ENCODE results near the gene STIM2.
"Not testable (repeated sequence)": the region's sequence is repeated elsewhere in the genome, so short reads cannot be mapped to it uniquely, and the experiment has no call there.

Gene STIM2

GRCh38 chr4:26860157-26860921 lies at the start of gene STIM2:
STIM2 (plus strand) TSS chr4:26860841.
- DNase-seq (ENCODE audit: low read depth in 2 of 3, low spot score in 2 of 3): peak; percentile 95 to 99 (median 96)

DNA sequence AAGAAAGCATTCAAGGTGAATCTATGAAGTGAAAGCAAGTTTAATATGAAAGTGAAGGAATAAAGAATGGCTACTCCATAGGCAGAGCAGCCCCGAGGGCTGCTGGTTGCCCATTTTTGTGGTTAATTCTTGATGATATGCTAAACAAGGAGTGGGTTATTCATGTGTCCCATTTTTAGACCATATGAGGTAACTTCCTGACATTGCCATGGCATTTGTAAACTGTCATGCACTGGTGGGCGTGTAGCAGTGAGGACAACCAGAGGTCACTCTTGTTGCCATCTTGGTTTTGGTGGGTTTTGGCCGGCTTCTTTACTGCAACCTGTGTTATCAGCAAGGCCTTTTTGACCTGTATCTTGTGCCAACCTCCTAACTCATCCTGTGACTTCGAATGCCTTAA lies 49.1 kb upstream of the STIM2 start:
- not testable (repeated sequence) for DNase-seq (ENCODE audit: low read depth in 2 of 3, low spot score in 2 of 3)

GRCh38 chr4:26812049-26812714 lies 48.5 kb upstream of the STIM2 start:
- no peak for DNase-seq (ENCODE audit: low read depth in 2 of 3, low spot score in 2 of 3)

DNA sequence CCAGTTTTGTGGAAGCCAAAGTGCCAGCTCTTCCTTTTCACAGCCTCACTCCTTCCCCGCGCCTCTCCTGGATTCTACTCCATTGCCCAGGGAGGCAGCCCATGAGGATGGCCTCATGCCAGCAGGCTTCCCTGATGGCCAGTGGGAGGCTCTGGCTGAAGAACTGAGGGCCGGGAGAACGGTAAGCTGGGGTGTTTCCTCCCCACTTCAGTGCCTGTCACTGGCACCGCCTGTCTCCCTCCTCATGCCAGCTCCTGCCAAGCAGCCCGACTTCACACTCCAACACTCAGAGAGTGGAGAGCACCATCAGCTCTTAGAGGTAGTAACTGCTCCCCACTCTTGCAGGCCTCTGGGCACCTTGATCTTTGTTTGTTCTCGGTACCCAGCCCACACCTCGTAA lies 46.9 kb upstream of the STIM2 start:
- no peak for DNase-seq (ENCODE audit: low read depth in 2 of 3, low spot score in 2 of 3)

GRCh38 chr4:26815199-26815598 lies 45.4 kb upstream of the STIM2 start:
- DNase-seq (ENCODE audit: low read depth in 2 of 3, low spot score in 2 of 3): no peak

DNA sequence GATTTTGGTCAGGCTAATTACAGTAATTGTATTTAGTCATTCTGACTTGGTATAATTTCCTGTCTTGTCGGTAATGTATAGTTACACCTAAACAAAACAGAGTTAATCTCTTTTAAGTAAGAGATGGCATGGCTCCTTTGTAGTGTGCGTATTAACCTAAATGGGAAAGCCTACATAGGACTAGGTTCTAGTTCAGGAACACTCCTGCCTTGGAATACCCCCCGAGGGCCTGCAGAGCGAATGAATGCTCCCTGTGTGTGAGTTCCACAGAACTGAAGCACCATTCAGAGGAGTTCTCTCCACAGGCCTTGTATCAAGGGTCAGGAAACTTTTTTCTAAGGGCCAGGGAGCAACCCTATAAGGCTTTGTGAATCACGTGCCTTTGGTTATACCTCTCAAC lies 44.9 kb upstream of the STIM2 start:
- DNase-seq (ENCODE audit: low read depth in 2 of 3, low spot score in 2 of 3): no peak

GRCh38 chr4:26819026-26819425 lies 41.6 kb upstream of the STIM2 start:
- DNase-seq (ENCODE audit: low read depth in 2 of 3, low spot score in 2 of 3): no peak

DNA sequence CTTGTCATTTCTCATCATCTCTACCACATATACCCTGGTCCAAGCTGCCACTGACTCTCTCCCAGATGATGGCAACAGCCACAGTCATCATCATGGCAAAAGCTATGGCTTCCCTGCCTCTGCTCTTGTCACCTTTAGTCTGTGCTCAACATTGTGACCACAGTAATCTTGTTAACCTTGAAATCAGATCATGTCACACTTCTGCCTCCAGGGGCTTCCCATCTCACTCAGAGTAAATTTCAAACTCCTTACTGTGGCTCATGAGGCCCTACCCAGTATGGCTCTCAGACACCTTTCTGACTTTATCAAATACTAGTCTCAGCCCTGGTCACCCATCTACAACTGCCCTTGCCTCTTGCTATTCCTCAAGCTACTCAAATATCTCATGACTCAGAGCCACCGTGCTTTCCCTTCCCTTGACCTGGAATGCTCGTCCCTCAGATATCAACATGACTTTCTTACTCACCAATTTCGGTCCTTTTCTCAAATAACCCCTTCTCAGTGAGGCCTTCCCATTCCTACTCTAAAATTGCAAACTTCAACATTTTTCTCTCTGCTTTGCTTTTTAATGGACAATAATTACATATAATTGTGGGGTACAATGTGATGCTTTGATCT lies 41.1 kb upstream of the STIM2 start:
- no peak for DNase-seq (ENCODE audit: low read depth in 2 of 3, low spot score in 2 of 3)

DNA sequence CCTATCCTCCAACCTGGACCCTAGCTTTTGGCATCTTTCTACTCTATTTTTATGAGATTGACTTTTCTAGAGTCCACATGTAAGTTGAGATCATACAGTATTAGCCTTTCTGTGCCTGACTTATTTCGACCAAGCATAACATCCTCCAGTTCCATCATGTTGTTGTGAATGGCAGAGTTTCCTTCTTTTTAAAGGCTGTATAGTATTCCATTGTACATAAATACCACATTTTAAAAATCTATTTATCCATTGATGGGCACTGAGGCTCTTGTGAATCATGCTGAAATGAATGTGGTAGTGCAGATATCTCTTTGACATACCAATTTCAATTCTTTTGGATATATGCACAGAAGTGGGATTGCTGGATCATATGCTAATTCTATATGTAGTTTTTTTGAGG lies 40.3 kb upstream of the STIM2 start:
- no peak for DNase-seq (ENCODE audit: low read depth in 2 of 3, low spot score in 2 of 3)

GRCh38 chr4:26821031-26821430 lies 39.6 kb upstream of the STIM2 start:
- no peak for DNase-seq (ENCODE audit: low read depth in 2 of 3, low spot score in 2 of 3)

DNA sequence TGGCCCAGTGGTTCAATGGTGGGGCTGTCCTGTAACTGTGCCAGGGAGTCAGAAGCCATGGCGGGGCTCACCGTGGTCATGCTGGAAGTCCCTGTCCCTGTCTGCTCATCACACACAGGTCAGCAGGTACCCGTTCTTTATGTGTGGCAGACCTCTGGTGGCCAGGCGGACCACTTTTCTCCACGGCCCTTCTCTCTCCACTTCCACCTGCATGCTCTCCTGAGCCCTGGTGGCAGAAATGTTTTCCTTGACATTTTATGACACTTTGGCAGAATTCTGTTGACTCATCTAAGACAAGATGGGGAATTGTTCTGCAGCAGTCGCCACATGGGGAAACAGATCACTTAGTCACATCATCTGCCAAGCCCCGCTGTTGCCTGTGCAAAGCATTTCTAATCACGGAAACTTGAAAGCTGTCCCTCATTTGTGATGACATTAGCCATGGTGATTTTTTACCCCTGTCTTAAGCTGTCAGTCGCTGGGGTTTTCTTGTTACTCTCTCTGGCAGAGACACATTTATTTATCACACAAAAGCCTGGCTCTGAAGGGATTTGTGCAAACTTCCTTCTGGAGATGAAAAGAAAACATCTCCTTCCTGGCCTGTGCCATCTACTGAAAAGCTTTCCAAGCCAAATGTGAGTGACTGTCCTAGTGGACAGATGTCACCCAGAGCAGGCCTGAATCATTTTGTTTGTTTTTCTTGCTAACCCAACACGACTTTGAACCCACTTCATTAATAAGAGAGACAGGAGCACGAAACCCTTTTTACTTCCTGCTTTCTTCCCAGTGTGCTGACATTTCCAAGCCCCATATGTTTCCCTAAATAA lies 38.8 kb upstream of the STIM2 start:
- DNase-seq (ENCODE audit: low read depth in 2 of 3, low spot score in 2 of 3): no peak

DNA sequence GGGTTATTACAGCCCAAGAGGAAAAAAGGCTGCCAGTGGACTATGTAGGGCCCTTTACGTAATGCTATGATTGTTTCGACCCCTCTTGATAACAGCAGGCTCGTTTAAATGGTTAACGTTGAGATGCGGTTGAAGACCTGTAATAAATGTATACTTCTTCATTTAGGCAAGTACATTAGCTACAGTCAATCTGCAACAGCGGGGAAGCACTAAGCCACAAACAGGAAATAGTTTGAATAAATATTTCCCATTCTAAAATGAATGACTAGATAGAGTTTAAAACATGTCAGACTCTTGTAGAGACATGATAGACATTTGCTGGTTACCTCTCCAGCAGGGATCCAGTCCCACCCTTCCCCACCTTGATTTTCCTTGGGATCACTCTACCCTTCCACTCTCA lies 38.1 kb upstream of the STIM2 start:
- no peak for DNase-seq (ENCODE audit: low read depth in 2 of 3, low spot score in 2 of 3)

- not testable (repeated sequence) for DNase-seq (ENCODE audit: low read depth in 2 of 3, low spot score in 2 of 3)
Measured at GRCh38 chr4:26822974-26823373, 37.7 kb upstream of the STIM2 start.

DNA sequence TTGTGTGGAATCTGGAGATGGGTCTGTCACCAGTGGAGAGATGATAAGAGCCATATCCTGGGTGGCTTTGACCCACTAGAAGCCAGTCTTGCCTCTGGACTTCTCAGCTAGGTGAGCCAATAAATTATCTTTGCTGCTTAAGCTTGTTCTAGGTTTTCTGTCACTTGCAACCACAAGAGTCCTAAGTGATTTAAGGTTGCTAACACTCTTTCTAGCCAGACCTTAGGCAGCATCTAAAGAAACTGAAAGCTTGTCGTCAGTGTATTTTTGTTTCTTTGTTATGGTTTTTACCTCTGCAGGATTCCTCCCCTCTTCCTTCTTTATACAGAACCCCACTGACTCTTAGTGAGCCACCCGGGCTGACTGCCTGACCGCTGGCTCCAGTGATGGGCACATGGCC lies 37.1 kb upstream of the STIM2 start:
- DNase-seq (ENCODE audit: low read depth in 2 of 3, low spot score in 2 of 3): no peak

DNA sequence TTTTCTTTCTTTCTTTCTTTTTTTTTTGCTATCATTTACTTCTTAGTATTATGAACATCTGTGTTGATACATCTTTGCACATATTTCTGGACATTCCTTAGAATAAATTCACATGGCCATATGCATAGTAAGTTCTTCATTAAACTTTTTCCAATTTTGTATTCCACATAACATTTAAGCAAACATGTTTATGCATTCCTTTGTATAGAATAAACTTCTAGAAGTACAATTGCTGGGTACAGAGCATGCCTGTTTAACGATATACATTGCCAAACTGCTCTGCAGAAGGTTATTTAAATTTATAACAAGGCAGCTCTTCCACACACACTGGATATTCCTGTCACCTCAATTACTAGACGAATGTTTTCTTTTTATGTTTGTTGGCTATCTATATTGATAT lies 36.0 kb upstream of the STIM2 start:
- no peak for DNase-seq (ENCODE audit: low read depth in 2 of 3, low spot score in 2 of 3)

GRCh38 chr4:26826721-26827120 lies 33.9 kb upstream of the STIM2 start:
- DNase-seq (ENCODE audit: low read depth in 2 of 3, low spot score in 2 of 3): no peak

DNA sequence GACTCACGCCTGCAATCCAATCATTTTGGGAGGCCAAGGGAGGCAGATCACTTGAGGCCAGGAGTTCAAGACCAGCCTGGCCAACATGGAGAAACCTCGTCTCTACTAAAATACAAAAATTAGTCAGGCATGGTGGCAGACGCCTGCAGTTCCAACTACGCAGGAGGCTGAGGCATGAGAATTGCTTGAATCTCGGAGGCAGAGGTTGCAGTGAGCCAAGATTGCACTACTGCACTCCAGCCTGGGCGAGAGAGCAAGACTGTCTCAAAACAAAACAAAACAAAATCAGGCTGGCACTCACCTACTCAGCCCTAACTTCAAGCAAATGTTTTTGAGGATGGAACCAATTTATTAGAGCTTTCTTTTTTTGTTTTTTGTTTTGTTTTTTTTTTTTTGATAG lies 33.3 kb upstream of the STIM2 start:
- not testable (repeated sequence) for DNase-seq (ENCODE audit: low read depth in 2 of 3, low spot score in 2 of 3)

GRCh38 chr4:26827798-26828197 lies 32.8 kb upstream of the STIM2 start:
- DNase-seq (ENCODE audit: low read depth in 2 of 3, low spot score in 2 of 3): no peak

DNA sequence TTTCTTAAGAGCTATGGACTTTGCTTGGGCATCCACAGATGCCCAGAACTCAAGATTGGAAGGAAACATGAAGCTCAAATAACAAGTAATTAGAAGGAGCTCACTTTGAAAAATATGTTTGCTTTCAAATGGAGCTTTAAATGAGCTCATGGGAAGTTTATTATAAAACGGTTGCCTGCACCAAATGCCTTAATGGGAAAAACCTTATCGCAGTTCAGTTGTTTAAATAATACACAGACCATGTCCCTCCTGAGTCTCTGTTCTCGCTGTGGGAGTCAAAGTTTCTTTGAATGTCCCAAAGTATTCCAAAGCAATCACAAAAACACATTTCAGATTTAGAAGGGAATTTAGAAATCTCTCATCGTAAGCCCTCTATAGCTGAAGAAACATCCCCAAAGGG lies 31.6 kb upstream of the STIM2 start:
- no peak for DNase-seq (ENCODE audit: low read depth in 2 of 3, low spot score in 2 of 3)

- DNase-seq (ENCODE audit: low read depth in 2 of 3, low spot score in 2 of 3): no peak
Measured at GRCh38 chr4:26830033-26830432, 30.6 kb upstream of the STIM2 start.

GRCh38 chr4:26830701-26831100 lies 29.9 kb upstream of the STIM2 start:
- DNase-seq (ENCODE audit: low read depth in 2 of 3, low spot score in 2 of 3): no peak

DNA sequence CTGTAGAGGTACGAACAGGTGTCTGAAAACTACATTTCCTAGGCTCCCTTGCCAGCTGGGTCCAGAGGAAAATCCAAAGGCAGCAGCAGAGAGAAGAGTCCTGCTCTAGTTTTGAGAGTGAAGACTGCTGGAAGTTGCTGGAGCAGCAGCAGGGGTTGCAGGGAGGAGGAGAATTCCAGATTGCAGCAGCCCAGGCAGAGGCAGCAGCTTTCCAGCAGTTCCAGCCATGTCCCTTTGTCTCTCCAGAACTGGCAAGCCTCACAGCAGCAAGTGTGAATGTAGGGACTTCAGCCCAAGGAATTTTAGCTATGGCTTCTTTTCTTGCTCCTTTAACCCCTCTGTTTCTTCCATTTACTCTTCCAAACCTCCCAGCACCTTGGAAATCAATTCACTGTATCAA lies 24.1 kb upstream of the STIM2 start:
- DNase-seq (ENCODE audit: low read depth in 2 of 3, low spot score in 2 of 3): no peak
